ENCODE results near the gene ALG8.

Gene ALG8

GRCh38 chr11:78139422-78140391 is at the start of gene ALG8:
Gene ALG8, minus strand, starts transcription at chr11:78139626. Its CDS starts 38 bp downstream, at chr11:78139588.
- TF ChIP-seq, protein P1, sequence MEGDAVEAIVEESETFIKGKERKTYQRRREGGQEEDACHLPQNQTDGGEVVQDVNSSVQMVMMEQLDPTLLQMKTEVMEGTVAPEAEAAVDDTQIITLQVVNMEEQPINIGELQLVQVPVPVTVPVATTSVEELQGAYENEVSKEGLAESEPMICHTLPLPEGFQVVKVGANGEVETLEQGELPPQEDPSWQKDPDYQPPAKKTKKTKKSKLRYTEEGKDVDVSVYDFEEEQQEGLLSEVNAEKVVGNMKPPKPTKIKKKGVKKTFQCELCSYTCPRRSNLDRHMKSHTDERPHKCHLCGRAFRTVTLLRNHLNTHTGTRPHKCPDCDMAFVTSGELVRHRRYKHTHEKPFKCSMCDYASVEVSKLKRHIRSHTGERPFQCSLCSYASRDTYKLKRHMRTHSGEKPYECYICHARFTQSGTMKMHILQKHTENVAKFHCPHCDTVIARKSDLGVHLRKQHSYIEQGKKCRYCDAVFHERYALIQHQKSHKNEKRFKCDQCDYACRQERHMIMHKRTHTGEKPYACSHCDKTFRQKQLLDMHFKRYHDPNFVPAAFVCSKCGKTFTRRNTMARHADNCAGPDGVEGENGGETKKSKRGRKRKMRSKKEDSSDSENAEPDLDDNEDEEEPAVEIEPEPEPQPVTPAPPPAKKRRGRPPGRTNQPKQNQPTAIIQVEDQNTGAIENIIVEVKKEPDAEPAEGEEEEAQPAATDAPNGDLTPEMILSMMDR (conservative IDR thresholded peaks at IDR 0.05; ENCODE audit: low read depth, low read length) = no peak
- peak within 1 kb of the TSS; percentile 91 for H3K4me3 ChIP-seq (ENCODE audit: low read length)
- DNase-seq (ENCODE audit: low read depth) = peak; percentile 83

GRCh38 chr11:78188286-78189173 is 49.1 kb upstream of the ALG8 start, which contains the start of the genes KCTD21 and USP35:
Gene KCTD21, minus strand, starts transcription at chr11:78188626. Its CDS starts 14,072 bp downstream, at chr11:78174554.
Gene USP35, plus strand, starts transcription at chr11:78188919. Its CDS starts 7,327 bp downstream, at chr11:78196246.
- TF ChIP-seq, protein P1 (conservative IDR thresholded peaks at IDR 0.05; ENCODE audit: low read depth, low read length) = no peak
- peak; percentile 86 for DNase-seq (ENCODE audit: low read depth)
- H3K4me3 ChIP-seq (ENCODE audit: low read length) = peak within 1 kb of the TSS; percentile 82

- H3K4me3 ChIP-seq (ENCODE audit: low read length) = peak overlapping the region; percentile 82
- DNase-seq (ENCODE audit: low read depth) = no peak
- TF ChIP-seq, protein P1 (conservative IDR thresholded peaks at IDR 0.05; ENCODE audit: low read depth, low read length) = no peak
These were observed 48.2 kb upstream of the ALG8 start for GRCh38 chr11:78187366-78188285.

GRCh38 chr11:78181185-78181584 is 41.8 kb upstream of the ALG8 start:
- TF ChIP-seq, protein P1 (conservative IDR thresholded peaks at IDR 0.05; ENCODE audit: low read depth, low read length) = no peak
- H3K4me3 ChIP-seq (ENCODE audit: low read length) = no peak overlapping the region
- no peak for DNase-seq (ENCODE audit: low read depth)

GRCh38 chr11:78180751-78181150 is 41.3 kb upstream of the ALG8 start:
- DNase-seq (ENCODE audit: low read depth) = no peak
- H3K4me3 ChIP-seq (ENCODE audit: low read length) = no peak overlapping the region
- TF ChIP-seq, protein P1 (conservative IDR thresholded peaks at IDR 0.05; ENCODE audit: low read depth, low read length) = no peak

- H3K4me3 ChIP-seq (ENCODE audit: low read length) = no peak overlapping the region
- TF ChIP-seq, protein P1 (conservative IDR thresholded peaks at IDR 0.05; ENCODE audit: low read depth, low read length) = no peak
- no peak for DNase-seq (ENCODE audit: low read depth)
These were observed 40.1 kb upstream of the ALG8 start for GRCh38 chr11:78179459-78180071.

Measured in retinal pigment epithelial cell (primary cell).